Measurements from ENCODE around the gene CEP97. TPM values are rescaled to one million over a fixed set of nuclear protein-coding genes. Genes with fewer than 3 reads are reported as not detected.

Gene CEP97
- total and polyA plus RNA-seq, 9 of the 15 experiments (the other 6 are each of a cell fraction or from before 2014, with no cell fraction given) = 2.0 to 10.1 (median 4.3) TPM

- TF ChIP-seq CUX1 (CRISPR knock-in tag; IDR thresholded peaks at IDR 0.05) = no peak
- TF ChIP-seq ZNF445 (CRISPR knock-in tag; IDR thresholded peaks at IDR 0.05; ENCODE audit: low read depth) = no peak
- no peak for TF ChIP-seq MLLT1 (IDR thresholded peaks at IDR 0.05)
- TF ChIP-seq PML (IDR thresholded peaks at IDR 0.05; ENCODE audit: low read length) = no peak; the same call in 1 of the 2 replicates
- TF ChIP-seq MAZ (CRISPR knock-in tag; conservative IDR thresholded peaks at IDR 0.05 in 1 of 2, IDR thresholded peaks at IDR 0.05 in 1 of 2) = peak in 1 of 2 experiments; percentile 30; a peak in 2 of 4 replicates
- no peak for TF ChIP-seq SIRT6 (IDR thresholded peaks at IDR 0.05; ENCODE audit: low read depth, low read length)
- TF ChIP-seq FOSL1 (tag; conservative IDR thresholded peaks at IDR 0.05) = 0 out of 2 replicates have a peak, but pooled peaks have one; percentile 26
- peak; percentile 33; the same call in 1 of the 2 replicates for TF ChIP-seq PKNOX1 (IDR thresholded peaks at IDR 0.05)
- no peak for TF ChIP-seq CCAR2 (IDR thresholded peaks at IDR 0.05; ENCODE audit: low read depth, low read length)
- peak in 1 of 2 experiments; percentile 31; a peak in 1 of 4 replicates for TF ChIP-seq RCOR1 (IDR thresholded peaks at IDR 0.05; ENCODE audit: borderline replicate concordance in 1 of 2, low read depth in 2 of 2, low read length in 2 of 2)
- TF ChIP-seq ZFX (CRISPR knock-in tag; IDR thresholded peaks at IDR 0.05) = no peak
- TF ChIP-seq SUPT5H (IDR thresholded peaks at IDR 0.05) = no peak
- 0 out of 2 replicates have a peak, but pooled peaks have one; percentile 14 for TF ChIP-seq ESRRA (IDR thresholded peaks at IDR 0.05; ENCODE audit: borderline replicate concordance, low read depth)
- TF ChIP-seq ZC3H4 (CRISPR knock-in tag; IDR thresholded peaks at IDR 0.05; ENCODE audit: borderline replicate concordance) = no peak
- no peak for TF ChIP-seq ZNF253 (CRISPR knock-in tag; conservative IDR thresholded peaks at IDR 0.05)
- 0 out of 2 replicates have a peak, but pooled peaks have one; percentile 5 for TF ChIP-seq SPI1 (IDR thresholded peaks at IDR 0.05; ENCODE audit: borderline replicate concordance, low read depth, low read length)
- no peak for TF ChIP-seq DMBX1 (CRISPR knock-in tag; IDR thresholded peaks at IDR 0.05; ENCODE audit: borderline replicate concordance)
- peak; percentile 62; the same call in 1 of the 2 replicates for TF ChIP-seq JUND (IDR thresholded peaks at IDR 0.05; ENCODE audit: borderline replicate concordance, low read depth, low read length)
- peak; percentile 55; the same call in 1 of the 3 replicates for TF ChIP-seq JUND (tag; IDR thresholded peaks at IDR 0.05; ENCODE audit: borderline replicate concordance, low read depth, low read length)
- TF ChIP-seq CC2D1A (IDR thresholded peaks at IDR 0.05) = no peak
Observed at GRCh38 chr3:101724329-101725193, at the start of gene CEP97 (continued).

All from K562 (cell line).